Caco-2 (cell line): ENCODE data around the gene OLFML1. TPM values are rescaled to one million over a fixed set of nuclear protein-coding genes. Genes with fewer than 3 reads are reported as not detected.

ENCODE experiments used
- BruUV-seq: library from RNA; stranded (reverse); fragments of 400-500 nt; replicated peaks from 2 replicates; lab custom pipeline; 2021; lab: Mats Ljungman, UMichigan
- CTCF ChIA-PET: fragments of 300-600 bp; sonication (Branson Sonifier 250); formaldehyde crosslinking; loops from one replicate; lab custom pipeline; 2022; ENCODE audit warnings: antibody characterized with exemption; lab: Charles Lee
- POLR2A ChIA-PET: fragments of 300-600 bp; sonication (Branson Sonifier 250); formaldehyde crosslinking; loops from one replicate; lab custom pipeline; 2022; ENCODE audit warnings: antibody characterized with exemption; lab: Charles Lee
- DNase-seq, 2 experiments: peaks; one replicate each; pipeline versions ENCODE4 v3.0.0 to v3.0.0-alpha.2; 2020 to 2022
- H3K27me3 ChIP-seq: replicated peaks from 2 replicates; pipeline ENCODE4 v1.6.0; 2011; ENCODE audit warnings: low read length; ENCODE audit not compliant: control insufficient read depth, insufficient read depth
- H3K36me3 ChIP-seq: 2 replicates; pipeline ENCODE4 v1.5.1; 2011; ENCODE audit warnings: low read length; ENCODE audit not compliant: control insufficient read depth, insufficient read depth
- H3K4me1 ChIP-seq: fragments of 250-450 bp; sonication (Bioruptor Pico); 2 replicates; pipeline ENCODE4 v1.5.1; 2020; ENCODE audit warnings: mild to moderate bottlenecking
- H3K4me3 ChIP-seq: 2 replicates; pipeline ENCODE4 v1.5.1; 2011; ENCODE audit warnings: low read depth, mild to moderate bottlenecking, control low read depth, low read length
- H3K9me3 ChIP-seq: fragments of 250-450 bp; sonication (Bioruptor Pico); 2 replicates; pipeline ENCODE4 v1.5.1; 2020; ENCODE audit warnings: mild to moderate bottlenecking, moderate library complexity
- H3K27ac Mint-ChIP-seq: one replicate; pipeline ENCODE4 v1.8.0; 2022; ENCODE audit warnings: mixed read lengths; ENCODE audit not compliant: unreplicated experiment
- H3K27me3 Mint-ChIP-seq: one replicate; pipeline ENCODE4 v1.8.0; 2022; ENCODE audit warnings: mixed read lengths; ENCODE audit not compliant: insufficient read depth, unreplicated experiment
- H3K36me3 Mint-ChIP-seq: one replicate; pipeline ENCODE4 v1.8.0; 2022; ENCODE audit warnings: mild to moderate bottlenecking, mixed read lengths; ENCODE audit not compliant: insufficient read depth, unreplicated experiment
- H3K4me1 Mint-ChIP-seq: one replicate; pipeline ENCODE4 v1.8.0; 2022; ENCODE audit warnings: low read depth, mixed read lengths; ENCODE audit not compliant: unreplicated experiment
- H3K4me3 Mint-ChIP-seq: one replicate; pipeline ENCODE4 v1.8.0; 2022; ENCODE audit warnings: mild to moderate bottlenecking, moderate library complexity, mixed read lengths; ENCODE audit not compliant: unreplicated experiment
- H3K9me3 Mint-ChIP-seq: one replicate; pipeline ENCODE4 v1.8.0; 2022; ENCODE audit warnings: mixed read lengths; ENCODE audit not compliant: unreplicated experiment
- CTCF ChIP-seq, 2 experiments: fragments of 200-600 bp in 1 of 2; IDR thresholded peaks; 1 replicate in 1 of 2; 2 replicates in 1 of 2; pipeline versions ENCODE4 v1.5.1 to v1.8.0; 2011 to 2022; ENCODE audit warnings: antibody characterized with exemption in 1 of 2, control low read depth in 1 of 2, inconsistent platforms in 1 of 2, low read depth in 1 of 2, low read length in 1 of 2, mild to moderate bottlenecking in 1 of 2, moderate library complexity in 1 of 2; ENCODE audit not compliant: insufficient read depth in 1 of 2, severe bottlenecking in 1 of 2, unreplicated experiment in 1 of 2
- intact Hi-C: fragments of 100-400 bp; cut with micrococcal nuclease; formaldehyde crosslinking; loops from one replicate; pipeline ENCODE4 v1.10.0; 2022; ENCODE audit not compliant: unreplicated experiment
- total RNA-seq: library from RNA; stranded (reverse); gene quantifications from 2 replicates; pipeline ENCODE4 v1.2.3, GENCODE V29; 2022

Gene OLFML1
- total RNA-seq, 1 experiment from 2014 or later, result 1.8 TPM

- H3K9me3 Mint-ChIP-seq, result no peaks in the 10 kb centered on the region
- BruUV-seq, result no TSS peak
- no peak overlapping the region for H3K27ac Mint-ChIP-seq
- no peaks in the 10 kb centered on the region for H3K27me3 ChIP-seq
- H3K36me3 ChIP-seq, result no peaks in the 10 kb centered on the region
- H3K4me1 Mint-ChIP-seq, result peaks cover 47% of the 10 kb centered on the region
- H3K27me3 Mint-ChIP-seq, result no peaks in the 10 kb centered on the region
- peaks cover 6% of the 10 kb centered on the region for H3K36me3 Mint-ChIP-seq
- ChIA-PET CTCF (no interaction called here), POLR2A (interaction anchor here (0.6 kb wide), 1 partner anchor 1052 kb away, joined by 4 read pairs; no protein-coding TSS in a partner anchor)
- no peak for DNase-seq
- no peak for TF ChIP-seq CTCF (IDR thresholded peaks at IDR 0.05; ENCODE audit: insufficient read depth in 1 of 2, low read depth in 1 of 2, low read length in 1 of 2, severe bottlenecking in 1 of 2, unreplicated experiment in 1 of 2)
- H3K9me3 ChIP-seq, result no peaks in the 10 kb centered on the region
- peaks cover 37% of the 10 kb centered on the region for H3K4me1 ChIP-seq
- no peak overlapping the region for H3K4me3 ChIP-seq
- no peak overlapping the region for H3K4me3 Mint-ChIP-seq
- intact Hi-C loops, result no loop called here
Measured at GRCh38 chr11:7537265-7537664, 52.0 kb downstream of the OLFML1 start.

- Mint-ChIP-seq H3K27me3 (no peaks in the 10 kb centered on the region), H3K4me3 (no peak overlapping the region), H3K27ac (peak overlapping the region; percentile 58), H3K9me3 (no peaks in the 10 kb centered on the region), H3K36me3 (peaks cover 6% of the 10 kb centered on the region), H3K4me1 (peaks cover 51% of the 10 kb centered on the region)
- H3K27me3 ChIP-seq, result no peaks in the 10 kb centered on the region
- no peak for DNase-seq
- H3K4me3 ChIP-seq, result no peak overlapping the region
- H3K9me3 ChIP-seq, result no peaks in the 10 kb centered on the region
- no peaks in the 10 kb centered on the region for H3K36me3 ChIP-seq
- ChIA-PET POLR2A (no interaction called here), CTCF (interaction anchor here (0.9 to 2.4 kb wide), 3 partner anchors 11 to 34 kb away, joined by 3 to 7 read pairs (median 5); no protein-coding TSS in a partner anchor)
- no TSS peak for BruUV-seq
- intact Hi-C loops, result loop anchor here (1.0 to 2.0 kb wide), 2 partner anchors 25 to 53 kb away; partner anchors contain the start of genes OLFML1 and PPFIBP2
- H3K4me1 ChIP-seq, result peaks cover 44% of the 10 kb centered on the region
- TF ChIP-seq CTCF (IDR thresholded peaks at IDR 0.05; ENCODE audit: insufficient read depth in 1 of 2, low read depth in 1 of 2, low read length in 1 of 2, severe bottlenecking in 1 of 2, unreplicated experiment in 1 of 2), result no peak
Measured at GRCh38 chr11:7538031-7538430, 52.7 kb downstream of the OLFML1 start.

GRCh38 chr11:7538466-7539454 is 53.5 kb downstream of the OLFML1 start:
- ChIA-PET POLR2A (interaction anchor here (1.0 kb wide), 1 partner anchor 36 kb away, joined by 5 read pairs; no protein-coding TSS in a partner anchor), CTCF (interaction anchor here (0.9 to 2.4 kb wide), 4 partner anchors 10 to 33 kb away, joined by 3 to 7 read pairs (median 4); partner anchors contain the start of gene PPFIBP2)
- Histone ChIP-seq H3K36me3 (no peaks in the 10 kb centered on the region), H3K4me1 (peaks cover 50% of the 10 kb centered on the region), H3K27me3 (no peaks in the 10 kb centered on the region), H3K4me3 (no peak overlapping the region), H3K9me3 (no peaks in the 10 kb centered on the region)
- peaks cover 6% of the 10 kb centered on the region for H3K36me3 Mint-ChIP-seq
- H3K27me3 Mint-ChIP-seq, result no peaks in the 10 kb centered on the region
- BruUV-seq, result no TSS peak
- H3K4me3 Mint-ChIP-seq, result peak overlapping the region; percentile 17
- intact Hi-C loops, result loop anchor here (1.0 to 2.0 kb wide), 2 partner anchors 25 to 54 kb away; partner anchors contain the start of genes OLFML1 and PPFIBP2
- no peaks in the 10 kb centered on the region for H3K9me3 Mint-ChIP-seq
- DNase-seq, result peak in 1 of 2 experiments; percentile 53
- TF ChIP-seq CTCF (IDR thresholded peaks at IDR 0.05; ENCODE audit: insufficient read depth in 1 of 2, low read depth in 1 of 2, low read length in 1 of 2, severe bottlenecking in 1 of 2, unreplicated experiment in 1 of 2), result no peak
- peaks cover 58% of the 10 kb centered on the region for H3K4me1 Mint-ChIP-seq
- peak overlapping the region; percentile 58 for H3K27ac Mint-ChIP-seq
